ENCODE results near the gene TWF2.
"Not testable (repeated sequence)": the region's sequence is repeated elsewhere in the genome, so short reads cannot be mapped to it uniquely, and the experiment has no call there.

TWF2 gene

GRCh38 chr3:52238761-52239701, at the start of gene TWF2:
TSS of gene TWF2 (minus strand) at chr3:52239158. CDS start at chr3:52239016, 142 bp downstream.
- peak; percentile 73 for DNase-seq (ENCODE audit: low read depth)

- no peak for DNase-seq (ENCODE audit: low read depth)
These were observed 49.7 kb upstream of the TWF2 start for GRCh38 chr3:52288674-52289073.

DNA sequence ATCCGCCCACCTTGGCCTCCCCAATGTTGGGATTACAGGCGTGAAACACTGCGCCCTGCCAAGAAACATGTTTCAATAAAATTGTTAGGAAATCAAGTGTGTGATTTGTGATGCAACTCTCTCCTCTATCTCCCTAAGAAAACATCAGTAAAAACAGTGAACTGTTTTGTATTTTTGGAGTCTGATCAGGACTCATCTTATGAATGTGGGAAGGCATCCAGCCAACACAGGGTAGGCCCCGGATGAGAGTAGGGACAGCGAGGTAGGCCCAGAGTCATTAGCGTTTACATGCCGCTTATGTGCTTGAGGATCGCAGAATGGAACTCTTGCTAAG, 47.8 kb upstream of the TWF2 start:
- DNase-seq (ENCODE audit: low read depth), result no peak

DNA sequence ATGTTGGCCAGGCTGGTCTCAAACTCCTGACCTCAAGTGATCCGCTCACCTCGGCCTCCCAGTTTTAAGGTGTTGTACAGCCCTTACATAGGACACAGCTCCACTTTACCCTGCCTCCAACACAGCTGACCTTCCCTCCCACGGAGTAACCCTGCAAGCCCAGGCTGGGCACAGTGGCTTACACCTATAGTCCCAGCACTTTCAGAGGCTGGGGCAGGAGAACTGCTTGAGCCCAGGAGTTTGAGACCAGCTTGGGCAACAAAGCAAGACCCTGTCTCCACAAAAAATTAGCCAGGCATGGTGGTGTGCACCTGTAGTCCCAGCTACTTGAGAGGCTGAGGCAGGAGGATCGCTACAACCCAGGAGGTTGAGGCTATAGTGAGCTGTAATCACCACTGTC, 45.1 kb upstream of the TWF2 start:
- DNase-seq (ENCODE audit: low read depth), result not testable (repeated sequence)

GRCh38 chr3:52283306-52283705, 44.3 kb upstream of the TWF2 start:
- no peak for DNase-seq (ENCODE audit: low read depth)

DNA sequence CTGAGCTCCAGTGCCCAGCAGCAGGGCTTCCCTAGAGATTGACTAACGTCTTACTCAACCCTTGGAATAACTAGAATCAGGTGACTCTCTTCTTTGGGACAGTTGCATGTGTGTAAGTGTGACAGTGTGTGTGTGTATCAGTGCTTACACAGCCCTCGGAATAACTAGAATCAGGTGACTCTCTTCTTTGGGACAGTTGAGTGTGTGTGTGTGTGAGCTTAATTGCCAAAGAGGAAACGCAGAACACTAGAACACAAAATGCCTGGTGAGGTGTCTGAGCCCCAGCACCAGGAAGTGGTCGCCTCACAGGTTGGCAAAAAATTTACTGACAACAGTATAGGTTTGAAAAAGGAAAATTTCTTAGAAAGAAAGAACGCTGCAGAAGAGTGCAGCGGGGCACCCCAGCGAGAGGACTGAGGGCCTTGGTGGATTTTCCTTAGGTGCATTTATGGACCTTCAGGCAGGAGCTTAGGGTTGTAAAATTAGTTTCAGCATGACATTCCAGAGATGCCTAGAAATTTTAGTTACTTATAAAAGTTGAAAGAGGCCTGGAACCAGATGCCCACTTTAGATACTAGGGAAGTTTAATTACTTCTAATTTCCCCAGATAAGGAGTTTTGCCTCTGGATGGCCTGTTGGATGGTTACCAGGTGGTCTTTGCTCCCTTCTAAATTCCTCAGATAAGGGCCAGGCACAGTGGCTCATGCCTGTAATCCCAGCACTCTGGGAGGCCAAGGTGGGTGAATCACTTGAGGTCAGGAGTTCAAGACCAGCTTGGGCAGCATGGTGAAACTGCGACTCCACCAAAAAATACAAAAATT, 43.2 kb upstream of the TWF2 start:
- peak; percentile 33 for DNase-seq (ENCODE audit: low read depth)

DNA sequence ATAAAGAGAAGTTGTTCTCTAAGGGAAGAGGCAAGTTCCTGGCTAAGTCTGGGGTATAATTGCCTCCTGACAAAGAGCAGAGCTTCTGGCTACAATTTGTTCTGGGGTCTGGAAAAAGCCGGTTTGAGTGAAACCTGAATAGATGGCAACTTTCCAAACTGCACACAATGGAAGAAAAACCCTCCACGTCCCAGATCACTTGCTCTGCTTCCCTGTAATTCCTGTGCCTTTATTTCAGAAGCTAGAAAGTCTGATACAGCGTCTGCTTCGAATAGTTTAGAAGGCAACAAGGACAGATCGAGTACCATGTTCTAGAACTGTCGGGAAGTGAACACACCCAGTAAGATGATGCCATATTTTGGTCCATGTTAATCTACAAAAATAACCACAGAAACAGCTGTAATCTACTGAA, 41.1 kb upstream of the TWF2 start:
- DNase-seq (ENCODE audit: low read depth), result no peak

DNA sequence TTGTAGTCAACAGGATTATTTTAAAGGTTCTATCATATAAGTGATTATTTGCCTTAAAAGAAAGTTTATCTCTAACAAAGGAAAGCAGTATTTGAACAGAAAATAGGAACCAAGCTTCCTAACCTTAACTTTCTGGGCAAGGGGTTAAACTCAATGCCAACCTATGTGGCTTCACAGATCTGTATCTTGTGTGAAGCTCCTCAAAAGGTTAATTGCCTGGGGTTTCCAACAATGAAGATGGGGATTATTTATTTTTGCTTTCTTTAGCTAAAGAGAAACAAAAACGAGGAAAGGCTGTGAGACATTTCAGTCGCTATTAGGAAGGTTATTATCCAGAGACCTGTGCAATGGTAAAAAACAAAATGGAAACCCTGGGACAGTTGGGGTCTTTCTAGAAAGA, 40.6 kb upstream of the TWF2 start:
- no peak for DNase-seq (ENCODE audit: low read depth)

DNA sequence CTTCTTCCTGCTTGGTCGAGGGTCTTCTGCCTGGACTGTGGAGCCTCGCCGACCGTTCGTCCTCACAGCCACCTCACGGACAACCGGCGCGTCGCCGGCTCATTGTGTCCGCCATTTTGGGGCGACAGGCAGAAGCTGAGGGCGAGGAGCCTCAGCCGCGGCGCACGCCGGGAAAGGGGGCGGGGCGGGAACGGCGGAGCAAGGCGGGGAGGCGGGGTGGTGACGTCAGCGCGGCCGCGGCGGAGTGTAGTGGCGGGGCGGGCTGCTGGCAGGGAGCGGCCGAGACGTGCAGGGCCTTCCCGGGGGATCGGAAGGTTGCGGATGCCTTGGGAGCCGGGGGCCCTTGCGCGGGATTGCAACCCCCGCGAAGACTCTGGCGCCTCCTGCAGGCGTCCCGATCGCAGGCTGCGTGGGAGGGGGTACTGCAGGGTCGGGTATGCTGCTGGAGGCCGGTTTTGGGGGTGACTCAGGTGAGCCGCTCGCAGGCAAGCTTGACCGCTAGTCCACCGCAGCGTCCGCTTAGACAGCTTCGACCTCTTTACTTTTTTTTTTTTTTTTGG, 39.6 kb upstream of the TWF2 start, which contains the start of gene WDR82:
Gene WDR82 (minus strand): TSS at position 140 of the 560 bp plus-strand sequence. CDS start 288 bp downstream, outside the sequence.
- DNase-seq (ENCODE audit: low read depth), result peak; percentile 96

GRCh38 chr3:52277972-52278509, 39.1 kb upstream of the TWF2 start:
- DNase-seq (ENCODE audit: low read depth), result no peak

DNA sequence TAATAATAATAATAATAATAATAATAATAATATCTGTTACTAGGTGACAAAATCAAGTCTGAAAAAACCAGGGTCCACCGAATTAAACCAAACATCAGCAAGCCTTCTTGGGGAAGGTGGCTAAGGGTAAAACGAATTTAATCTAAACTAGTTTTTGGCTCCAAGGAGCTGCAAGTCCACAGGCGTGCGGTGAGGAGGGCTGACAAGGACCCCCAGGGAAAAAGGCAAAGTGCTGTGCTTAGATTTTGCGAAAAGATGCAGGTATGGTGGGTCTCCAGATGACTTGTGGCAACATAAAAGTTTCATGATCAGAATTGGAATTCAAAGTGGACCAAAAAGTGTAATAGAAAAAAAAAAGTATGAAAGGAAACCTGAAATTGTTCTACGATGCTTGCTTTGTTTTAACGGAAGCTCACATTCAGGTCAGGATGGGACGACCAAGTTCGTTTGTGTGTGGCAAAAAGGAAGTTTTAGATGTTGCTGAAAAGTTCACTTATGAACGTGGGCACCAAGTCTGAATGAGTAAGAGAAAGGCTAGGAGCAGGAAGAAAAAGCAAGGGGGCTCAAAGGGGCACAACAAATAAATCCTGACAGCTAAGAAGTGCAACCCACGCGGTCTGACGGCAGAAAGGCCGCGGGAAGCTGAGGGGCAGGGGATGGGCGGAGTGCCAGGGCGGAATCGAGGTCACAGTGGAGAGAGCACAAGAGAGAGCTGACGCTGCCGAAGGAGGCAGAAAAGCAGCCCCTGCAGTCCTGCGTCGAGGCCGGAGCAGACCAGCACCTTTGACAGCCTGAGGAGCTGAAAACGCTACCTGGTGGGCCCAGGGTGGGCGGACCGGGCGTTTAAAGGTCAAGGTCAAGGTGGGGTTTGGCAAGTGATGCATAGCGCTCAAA, 38.4 kb upstream of the TWF2 start:
- peak; percentile 52 for DNase-seq (ENCODE audit: low read depth)

- not testable (repeated sequence) for DNase-seq (ENCODE audit: low read depth)
These were observed 35.8 kb upstream of the TWF2 start for GRCh38 chr3:52274781-52275180.

DNA sequence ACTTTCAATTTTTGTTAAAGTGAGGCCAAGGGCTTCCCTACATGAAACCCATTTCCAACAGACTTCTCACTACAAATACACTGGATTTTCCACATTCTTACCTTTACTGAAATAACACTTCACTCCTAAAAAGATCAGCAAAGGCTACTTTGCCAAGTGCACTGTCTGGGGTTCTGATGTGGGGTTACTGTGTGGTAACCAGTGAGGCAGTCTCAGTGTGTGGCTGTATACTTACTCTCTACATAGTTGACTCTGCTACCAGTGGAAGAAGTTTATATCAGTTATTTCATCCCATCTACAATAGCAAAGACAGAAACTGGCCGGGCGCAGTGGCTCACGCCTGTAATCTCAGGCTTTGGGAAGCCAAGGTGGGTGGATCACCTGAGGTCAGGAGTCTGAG, 33.9 kb upstream of the TWF2 start:
- no peak for DNase-seq (ENCODE audit: low read depth)

- not testable (repeated sequence) for DNase-seq (ENCODE audit: low read depth)
These were observed 33.2 kb upstream of the TWF2 start for GRCh38 chr3:52272172-52272571.

- no peak for DNase-seq (ENCODE audit: low read depth)
These were observed 31.3 kb upstream of the TWF2 start for GRCh38 chr3:52270252-52270754.

GRCh38 chr3:52269776-52270175, 30.8 kb upstream of the TWF2 start:
- DNase-seq (ENCODE audit: low read depth), result no peak

- DNase-seq (ENCODE audit: low read depth), result no peak
These were observed 29.1 kb upstream of the TWF2 start for GRCh38 chr3:52268036-52268435.

DNA sequence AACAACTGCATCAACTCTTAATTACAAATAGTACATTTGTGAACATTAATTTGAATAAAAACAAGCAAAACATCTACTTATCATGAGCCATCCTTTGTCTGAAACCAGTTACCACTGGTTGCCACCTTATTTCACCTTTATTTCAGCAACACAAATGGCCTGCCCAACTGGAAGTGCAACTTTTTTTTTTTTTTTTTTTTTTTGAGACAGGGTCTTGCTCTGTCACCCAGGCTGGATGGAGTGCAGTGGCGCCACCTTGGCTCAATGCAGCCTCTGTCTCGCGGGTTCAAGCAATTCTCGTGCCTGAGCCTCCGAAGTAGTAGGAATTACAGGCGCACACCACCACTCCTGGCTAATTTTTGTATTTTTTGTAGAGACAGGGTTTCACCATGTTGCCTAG, 26.4 kb upstream of the TWF2 start:
- DNase-seq (ENCODE audit: low read depth), result no peak

GRCh38 chr3:52262447-52262846, 23.5 kb upstream of the TWF2 start:
- DNase-seq (ENCODE audit: low read depth), result no peak

- DNase-seq (ENCODE audit: low read depth), result no peak
These were observed 20.5 kb upstream of the TWF2 start for GRCh38 chr3:52259448-52259847.

DNA sequence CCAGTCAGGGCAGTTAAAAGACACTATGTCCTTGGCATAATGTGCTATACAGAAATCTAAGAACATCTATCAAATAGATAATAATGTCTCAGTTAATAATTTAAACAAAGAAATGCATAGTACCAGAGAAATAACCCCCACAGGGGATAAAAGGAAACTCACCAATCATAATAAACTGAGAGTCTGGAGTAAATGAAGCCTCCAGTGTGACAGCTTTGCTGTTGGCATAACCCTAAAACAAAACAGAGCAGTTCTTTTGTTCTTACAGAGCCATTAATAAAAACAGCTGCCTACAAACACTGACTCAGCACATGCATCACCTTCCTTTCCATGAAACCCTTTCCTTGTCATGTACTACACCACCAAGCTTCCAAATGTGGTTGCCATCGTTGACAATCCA, 20.1 kb upstream of the TWF2 start:
- no peak for DNase-seq (ENCODE audit: low read depth)

Measured in stimulated activated CD8-positive, alpha-beta memory T cell treated with anti-CD3 and anti-CD28 coated beads, Interleukin-12 subunit alpha, Interleukin-12 subunit beta, amount 100 ng/mL, for 1 hour (primary cell).